ENCODE results near the gene ZNF384. TPM values are rescaled to one million over a fixed set of nuclear protein-coding genes. Genes with fewer than 3 reads are reported as not detected.

The ZNF384 gene
- total and polyA plus RNA-seq, 10 of the 15 experiments (the other 5 are each of a cell fraction or from before 2014, with no cell fraction given) = 0.46 to 81.5 (median 30.5) TPM

GRCh38 chr12:6722863-6723262 lies 33.7 kb upstream of the ZNF384 start (continued):
- no peak for TF ChIP-seq MTA3 (IDR thresholded peaks at IDR 0.05; ENCODE audit: borderline replicate concordance, low read length)
- TF ChIP-seq STAT1 (conservative IDR thresholded peaks at IDR 0.05) = no peak
- TF ChIP-seq CBX3 (IDR thresholded peaks at IDR 0.05; ENCODE audit: borderline replicate concordance, low read depth) = no peak
- no peak for TF ChIP-seq POLR2AphosphoS5 (IDR thresholded peaks at IDR 0.05; ENCODE audit: low read length)
- TF ChIP-seq RAD21 (IDR thresholded peaks at IDR 0.05; ENCODE audit: insufficient read depth, low read depth, low read length) = no peak
- TF ChIP-seq BACH1 (IDR thresholded peaks at IDR 0.05; ENCODE audit: borderline replicate concordance) = no peak
- TF ChIP-seq, protein P1, sequence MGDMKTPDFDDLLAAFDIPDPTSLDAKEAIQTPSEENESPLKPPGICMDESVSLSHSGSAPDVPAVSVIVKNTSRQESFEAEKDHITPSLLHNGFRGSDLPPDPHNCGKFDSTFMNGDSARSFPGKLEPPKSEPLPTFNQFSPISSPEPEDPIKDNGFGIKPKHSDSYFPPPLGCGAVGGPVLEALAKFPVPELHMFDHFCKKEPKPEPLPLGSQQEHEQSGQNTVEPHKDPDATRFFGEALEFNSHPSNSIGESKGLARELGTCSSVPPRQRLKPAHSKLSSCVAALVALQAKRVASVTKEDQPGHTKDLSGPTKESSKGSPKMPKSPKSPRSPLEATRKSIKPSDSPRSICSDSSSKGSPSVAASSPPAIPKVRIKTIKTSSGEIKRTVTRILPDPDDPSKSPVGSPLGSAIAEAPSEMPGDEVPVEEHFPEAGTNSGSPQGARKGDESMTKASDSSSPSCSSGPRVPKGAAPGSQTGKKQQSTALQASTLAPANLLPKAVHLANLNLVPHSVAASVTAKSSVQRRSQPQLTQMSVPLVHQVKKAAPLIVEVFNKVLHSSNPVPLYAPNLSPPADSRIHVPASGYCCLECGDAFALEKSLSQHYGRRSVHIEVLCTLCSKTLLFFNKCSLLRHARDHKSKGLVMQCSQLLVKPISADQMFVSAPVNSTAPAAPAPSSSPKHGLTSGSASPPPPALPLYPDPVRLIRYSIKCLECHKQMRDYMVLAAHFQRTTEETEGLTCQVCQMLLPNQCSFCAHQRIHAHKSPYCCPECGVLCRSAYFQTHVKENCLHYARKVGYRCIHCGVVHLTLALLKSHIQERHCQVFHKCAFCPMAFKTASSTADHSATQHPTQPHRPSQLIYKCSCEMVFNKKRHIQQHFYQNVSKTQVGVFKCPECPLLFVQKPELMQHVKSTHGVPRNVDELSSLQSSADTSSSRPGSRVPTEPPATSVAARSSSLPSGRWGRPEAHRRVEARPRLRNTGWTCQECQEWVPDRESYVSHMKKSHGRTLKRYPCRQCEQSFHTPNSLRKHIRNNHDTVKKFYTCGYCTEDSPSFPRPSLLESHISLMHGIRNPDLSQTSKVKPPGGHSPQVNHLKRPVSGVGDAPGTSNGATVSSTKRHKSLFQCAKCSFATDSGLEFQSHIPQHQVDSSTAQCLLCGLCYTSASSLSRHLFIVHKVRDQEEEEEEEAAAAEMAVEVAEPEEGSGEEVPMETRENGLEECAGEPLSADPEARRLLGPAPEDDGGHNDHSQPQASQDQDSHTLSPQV (IDR thresholded peaks at IDR 0.05) = no peak
- no peak for TF ChIP-seq ETV6 (conservative IDR thresholded peaks at IDR 0.05 in 1 of 2, IDR thresholded peaks at IDR 0.05 in 1 of 2; ENCODE audit: borderline replicate concordance in 1 of 2, low read depth in 1 of 2)

DNA sequence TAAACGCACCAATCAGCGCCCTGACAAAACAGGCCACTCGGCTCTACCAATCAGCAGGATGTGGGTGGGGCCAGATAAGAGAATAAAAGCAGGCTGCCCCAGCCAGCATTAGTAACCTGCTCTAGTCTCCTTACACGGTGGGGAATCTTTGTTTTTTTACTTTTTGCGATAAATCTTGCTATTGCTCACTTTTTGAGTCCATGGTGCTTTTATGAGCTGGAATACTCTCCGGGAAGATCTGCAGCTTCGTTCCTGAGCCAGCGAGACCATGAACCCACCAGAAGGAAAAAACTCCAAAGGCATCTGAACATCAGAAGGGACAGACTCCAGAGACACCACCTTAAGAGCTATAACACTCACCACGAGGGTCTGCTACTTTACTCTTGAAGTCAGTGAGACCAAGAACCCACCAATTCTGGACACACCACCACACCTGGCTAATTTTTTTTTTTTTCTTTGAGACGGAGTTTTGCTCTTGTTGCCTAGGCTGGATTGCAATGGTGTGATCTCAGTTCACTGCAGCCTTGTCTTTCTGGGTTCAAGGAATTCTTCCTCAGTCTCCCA lies 27.8 kb upstream of the ZNF384 start:
- no peak overlapping the region for H3K4me3 ChIP-seq
- no peaks in the 10 kb centered on the region for H3K27me3 ChIP-seq (replicated peaks in 1 of 2; ENCODE audit: control insufficient read depth in 2 of 2, insufficient read depth in 2 of 2, low read length in 1 of 2)
- no peaks in the 10 kb centered on the region for H3K4me1 ChIP-seq (ENCODE audit: control insufficient read depth, insufficient read depth, low read length)
- no peaks in the 10 kb centered on the region for H3K9me3 ChIP-seq (replicated peaks; ENCODE audit: control insufficient read depth, insufficient read depth, low read length)
- H3K9ac ChIP-seq (ENCODE audit: control insufficient read depth, insufficient read depth, low read length) = no peak overlapping the region
- no peak overlapping the region for H3K4me2 ChIP-seq (ENCODE audit: control insufficient read depth, insufficient read depth)
- ChIA-PET RAD21 (ENCODE audit: unreplicated experiment) (no interaction called here), SMC1A (ENCODE audit: uncharacterized antibody, unreplicated experiment) (interaction anchor here (1.2 kb wide), 1 partner anchor 10 kb away, joined by 3 read pairs; no protein-coding TSS in a partner anchor), CTCF (no interaction called here), POLR2A (no interaction called here)
- in situ Hi-C loops (cut with MboI) (no loop called here), intact Hi-C loops (cut with micrococcal nuclease; ENCODE audit: unreplicated experiment) (no loop called here)
- no TSS peak for BruUV-seq (replicated peaks)
- no peak overlapping the region for H3K27ac ChIP-seq (ENCODE audit: control insufficient read depth, insufficient read depth)
- DNase-seq (ENCODE audit: low read depth, low spot score) (no peak), FAIRE-seq (no peak), ATAC-seq (no peak)
- H3K36me3 ChIP-seq (ENCODE audit: control insufficient read depth in 2 of 2, insufficient read depth in 2 of 2, low read length in 1 of 2) = no peaks in the 10 kb centered on the region
- WGBS (ENCODE audit: insufficient coverage, insufficient replicate concordance, low lambda C conversion rate, missing lambda C conversion rate) = 46% methylated on average over 8 of the region's 10 CpGs
- no peak overlapping the region; the same call in 1 of the 2 replicates for H2AFZ ChIP-seq (ENCODE audit: control insufficient read depth, low read depth, low read length)
- no peaks in the 10 kb centered on the region for H4K20me1 ChIP-seq (ENCODE audit: control insufficient read depth, insufficient read depth)
- H3K79me2 ChIP-seq (ENCODE audit: control insufficient read depth, insufficient read depth, low read length) = no peaks in the 10 kb centered on the region
- TF ChIP-seq HDAC2 (IDR thresholded peaks at IDR 0.05) (no peak), NR2F1 (conservative IDR thresholded peaks at IDR 0.05) (no peak), E2F4 (IDR thresholded peaks at IDR 0.05; ENCODE audit: low read depth, low read length) (no peak), YBX1 (IDR thresholded peaks at IDR 0.05) (no peak), NFIC (IDR thresholded peaks at IDR 0.05; ENCODE audit: low read depth, low read length) (no peak), KAT2A (conservative IDR thresholded peaks at IDR 0.05; ENCODE audit: control insufficient read depth, low read depth, low read length) (no peak), CBX3 (IDR thresholded peaks at IDR 0.05; ENCODE audit: borderline replicate concordance, low read depth) (no peak)
- TF ChIP-seq, protein P2, sequence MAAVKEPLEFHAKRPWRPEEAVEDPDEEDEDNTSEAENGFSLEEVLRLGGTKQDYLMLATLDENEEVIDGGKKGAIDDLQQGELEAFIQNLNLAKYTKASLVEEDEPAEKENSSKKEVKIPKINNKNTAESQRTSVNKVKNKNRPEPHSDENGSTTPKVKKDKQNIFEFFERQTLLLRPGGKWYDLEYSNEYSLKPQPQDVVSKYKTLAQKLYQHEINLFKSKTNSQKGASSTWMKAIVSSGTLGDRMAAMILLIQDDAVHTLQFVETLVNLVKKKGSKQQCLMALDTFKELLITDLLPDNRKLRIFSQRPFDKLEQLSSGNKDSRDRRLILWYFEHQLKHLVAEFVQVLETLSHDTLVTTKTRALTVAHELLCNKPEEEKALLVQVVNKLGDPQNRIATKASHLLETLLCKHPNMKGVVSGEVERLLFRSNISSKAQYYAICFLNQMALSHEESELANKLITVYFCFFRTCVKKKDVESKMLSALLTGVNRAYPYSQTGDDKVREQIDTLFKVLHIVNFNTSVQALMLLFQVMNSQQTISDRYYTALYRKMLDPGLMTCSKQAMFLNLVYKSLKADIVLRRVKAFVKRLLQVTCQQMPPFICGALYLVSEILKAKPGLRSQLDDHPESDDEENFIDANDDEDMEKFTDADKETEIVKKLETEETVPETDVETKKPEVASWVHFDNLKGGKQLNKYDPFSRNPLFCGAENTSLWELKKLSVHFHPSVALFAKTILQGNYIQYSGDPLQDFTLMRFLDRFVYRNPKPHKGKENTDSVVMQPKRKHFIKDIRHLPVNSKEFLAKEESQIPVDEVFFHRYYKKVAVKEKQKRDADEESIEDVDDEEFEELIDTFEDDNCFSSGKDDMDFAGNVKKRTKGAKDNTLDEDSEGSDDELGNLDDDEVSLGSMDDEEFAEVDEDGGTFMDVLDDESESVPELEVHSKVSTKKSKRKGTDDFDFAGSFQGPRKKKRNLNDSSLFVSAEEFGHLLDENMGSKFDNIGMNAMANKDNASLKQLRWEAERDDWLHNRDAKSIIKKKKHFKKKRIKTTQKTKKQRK (IDR thresholded peaks at IDR 0.05; ENCODE audit: low read depth, low read length) = no peak
